Measurements from ENCODE around the gene NFKBIA.
"Not testable (repeated sequence)": the region's sequence is repeated elsewhere in the genome, so short reads cannot be mapped to it uniquely, and the experiment has no call there.

Gene NFKBIA

DNA sequence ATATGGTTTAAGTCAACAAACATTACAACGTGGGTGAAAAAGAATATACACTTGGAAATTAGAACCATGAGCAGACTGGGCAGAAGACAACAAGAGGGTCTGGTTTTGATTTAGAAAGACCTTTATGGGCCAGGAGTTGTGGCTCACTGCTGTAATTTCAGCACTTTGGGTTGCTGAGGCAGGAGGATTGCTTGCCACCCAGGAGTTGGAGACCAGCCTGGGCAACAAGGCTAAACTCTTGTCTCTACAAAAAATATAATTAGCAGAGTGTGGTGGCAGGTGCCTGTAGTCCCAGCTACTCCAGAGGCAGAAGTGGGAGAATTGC, 2.7 kb upstream of the NFKBIA start:
- no peak for DNase-seq

GRCh38 chr14:35406506-35407305, 2.2 kb upstream of the NFKBIA start:
- peak; percentile 52 for DNase-seq

DNA sequence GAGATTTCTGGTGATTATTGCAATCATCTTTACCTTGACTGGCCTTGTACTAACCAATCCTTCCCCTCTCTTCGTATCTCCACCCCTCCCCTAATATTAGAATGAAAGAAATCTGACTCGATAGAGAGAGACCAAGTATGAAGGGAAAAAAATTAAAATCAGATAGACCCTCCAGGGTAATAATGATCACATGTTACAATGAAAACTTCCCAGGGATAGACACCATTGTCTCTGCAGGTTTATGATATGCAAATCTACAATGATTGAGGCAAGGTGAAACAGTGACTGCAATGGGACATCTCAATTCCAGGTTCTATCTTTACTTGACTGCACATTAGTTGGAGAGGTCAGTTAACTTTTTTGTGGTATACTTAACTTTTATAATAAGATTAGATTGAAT, 1.5 kb upstream of the NFKBIA start:
- DNase-seq = no peak

- no peak for DNase-seq
These were observed 901 bp upstream of the NFKBIA start for GRCh38 chr14:35405304-35405996.

DNA sequence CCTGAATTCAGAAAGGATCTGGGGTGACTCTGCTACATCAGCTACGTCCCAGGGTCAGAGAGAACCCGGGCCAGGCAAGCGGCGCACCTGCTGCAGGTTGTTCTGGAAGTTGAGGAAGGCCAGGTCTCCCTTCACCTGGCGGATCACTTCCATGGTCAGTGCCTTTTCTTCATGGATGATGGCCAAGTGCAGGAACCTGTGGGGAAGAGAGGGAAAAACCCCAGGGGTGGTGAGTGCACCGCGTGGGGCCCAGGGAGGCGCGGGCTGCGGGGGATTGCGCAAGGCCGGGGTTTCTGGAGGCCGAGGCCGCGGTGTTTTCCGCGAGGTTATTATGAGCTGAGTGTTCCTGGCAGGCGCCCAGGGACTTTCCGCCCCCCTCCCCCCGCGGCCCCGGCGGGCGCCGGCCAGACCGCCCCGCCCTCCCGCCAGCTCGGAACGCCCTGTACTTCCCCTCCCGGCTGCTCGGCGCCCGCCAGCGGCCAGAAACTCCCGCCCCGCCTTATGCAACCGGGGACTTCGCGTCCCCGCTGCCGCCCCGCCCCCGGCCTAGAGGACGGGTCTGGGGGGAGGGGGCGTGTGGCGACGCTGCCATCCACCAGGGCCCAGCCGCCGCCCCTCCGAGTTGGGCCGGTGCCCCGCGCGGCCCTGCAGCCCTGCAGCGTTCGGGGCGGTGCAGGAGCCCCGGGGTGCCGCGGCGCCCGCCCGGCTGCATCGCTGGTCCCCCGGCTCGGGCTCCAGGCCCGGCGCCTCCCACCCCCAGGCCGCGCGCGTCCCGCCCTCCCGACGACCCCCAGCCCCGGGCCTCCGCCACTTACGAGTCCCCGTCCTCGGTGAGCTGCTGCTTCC, 723 bp downstream of the NFKBIA start:
- DNase-seq = peak; percentile 93

- DNase-seq = no peak
These were observed 1.4 kb downstream of the NFKBIA start for GRCh38 chr14:35403114-35403602.

DNA sequence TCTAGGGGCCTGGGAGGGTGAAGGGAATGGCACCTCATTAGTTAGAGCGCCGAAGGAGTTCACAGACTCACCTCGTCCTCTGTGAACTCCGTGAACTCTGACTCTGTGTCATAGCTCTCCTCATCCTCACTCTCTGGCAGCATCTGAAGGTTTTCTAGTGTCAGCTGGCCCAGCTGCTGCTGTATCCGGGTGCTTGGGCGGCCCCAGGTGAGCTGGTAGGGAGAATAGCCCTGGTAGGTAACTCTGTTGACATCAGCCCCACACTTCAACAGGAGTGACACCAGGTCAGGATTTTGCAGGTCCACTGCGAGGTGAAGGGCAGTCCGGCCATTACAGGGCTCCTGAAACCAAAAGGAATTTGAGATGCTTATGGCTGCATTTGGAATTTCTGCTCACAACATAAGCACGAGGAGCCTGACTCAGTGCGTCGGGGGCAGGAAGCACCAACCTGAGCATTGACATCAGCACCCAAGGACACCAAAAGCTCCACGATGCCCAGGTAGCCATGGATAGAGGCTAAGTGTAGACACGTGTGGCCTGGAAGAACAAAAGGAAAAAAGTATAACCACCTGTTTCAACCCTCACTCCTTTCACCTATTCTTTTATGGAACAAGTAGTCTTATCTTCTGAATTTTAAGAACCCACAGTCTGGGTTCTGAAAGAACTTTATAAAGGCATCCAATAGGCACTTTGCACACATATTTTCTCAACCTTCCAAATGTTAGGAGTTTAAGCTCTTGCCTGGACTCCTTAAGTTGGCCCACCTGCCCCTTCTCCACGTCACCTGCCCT, 2.0 kb downstream of the NFKBIA start:
- DNase-seq = no peak

DNA sequence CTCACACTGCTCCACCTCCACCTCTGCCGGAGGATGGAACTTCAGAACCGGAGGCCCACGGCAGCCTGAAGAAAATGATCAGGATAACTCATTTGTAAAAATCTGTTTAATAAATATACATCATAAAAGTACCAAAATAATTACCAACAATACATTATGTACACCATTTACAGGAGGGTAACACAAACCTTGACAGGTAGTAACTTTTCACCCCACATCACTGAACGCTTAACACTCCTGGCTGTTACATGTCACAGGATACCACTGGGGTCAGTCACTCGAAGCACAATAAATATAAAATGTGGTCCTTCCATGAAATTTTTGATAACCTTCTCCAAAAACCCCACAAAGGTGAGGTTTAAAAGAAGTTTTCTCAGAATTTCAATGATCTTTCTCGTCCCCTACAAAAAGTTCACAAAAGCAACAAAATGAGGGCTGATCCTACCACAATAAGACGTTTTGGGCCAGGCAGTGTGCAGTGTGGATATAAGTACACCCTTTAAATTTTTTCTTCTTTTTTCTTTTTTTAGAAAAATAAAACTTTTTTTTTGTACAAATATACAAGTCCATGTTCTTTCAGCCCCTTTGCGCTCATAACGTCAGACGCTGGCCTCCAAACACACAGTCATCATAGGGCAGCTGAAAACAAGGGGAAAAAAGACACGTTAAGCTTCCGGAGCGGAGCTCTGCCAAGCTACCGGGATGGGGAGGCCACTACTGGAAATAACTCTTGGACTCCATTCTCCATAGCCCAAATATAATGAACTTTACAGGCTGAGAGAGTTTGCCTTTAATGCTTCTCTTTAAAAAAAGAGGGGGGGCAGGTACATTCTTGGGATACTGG, 2.9 kb downstream of the NFKBIA start:
- DNase-seq = no peak

GRCh38 chr14:35400648-35401421, 3.7 kb downstream of the NFKBIA start:
- DNase-seq = no peak

DNA sequence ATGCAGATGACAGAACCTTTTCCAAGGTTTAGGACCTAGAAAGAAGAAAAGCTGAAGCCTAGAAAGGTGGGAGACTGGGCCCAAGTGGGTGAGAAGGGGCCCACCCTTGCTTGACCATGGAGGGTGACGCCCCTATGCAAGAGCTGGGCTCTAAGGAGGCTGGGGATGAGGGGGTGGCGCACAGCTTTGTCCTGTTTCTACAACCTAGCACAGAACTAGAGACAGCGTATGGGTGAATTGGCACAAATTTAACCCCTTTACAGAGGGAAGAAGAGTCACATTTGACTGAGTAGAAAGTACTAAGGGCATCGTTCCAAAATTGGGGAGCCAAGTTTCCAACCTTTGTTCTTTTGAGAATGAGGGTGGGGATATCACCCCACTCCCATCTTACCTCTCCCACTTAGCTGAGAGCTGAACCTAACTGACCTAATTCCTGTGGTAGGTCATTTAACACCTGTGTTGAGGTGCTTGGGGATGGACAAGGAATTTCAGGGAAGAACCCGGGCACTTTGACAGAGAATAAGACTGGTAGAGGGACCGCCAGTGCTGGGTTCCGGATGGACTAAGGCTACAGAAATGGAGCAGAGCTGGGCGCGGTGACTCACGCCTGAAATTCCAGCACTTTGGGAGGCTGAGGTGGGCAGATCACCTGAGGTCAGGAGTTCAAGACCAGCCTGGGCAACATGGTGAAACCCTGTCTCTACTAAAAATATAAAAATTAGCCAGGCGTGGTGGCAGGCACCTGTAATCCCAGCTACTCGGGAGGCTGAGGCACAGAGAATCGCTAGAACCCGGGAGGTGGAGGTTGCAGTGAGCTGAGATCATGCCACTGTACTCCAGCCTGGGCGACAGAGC, 5.2 kb downstream of the NFKBIA start:
- no peak for DNase-seq

GRCh38 chr14:35398071-35398584, 6.4 kb downstream of the NFKBIA start:
- no peak for DNase-seq

DNA sequence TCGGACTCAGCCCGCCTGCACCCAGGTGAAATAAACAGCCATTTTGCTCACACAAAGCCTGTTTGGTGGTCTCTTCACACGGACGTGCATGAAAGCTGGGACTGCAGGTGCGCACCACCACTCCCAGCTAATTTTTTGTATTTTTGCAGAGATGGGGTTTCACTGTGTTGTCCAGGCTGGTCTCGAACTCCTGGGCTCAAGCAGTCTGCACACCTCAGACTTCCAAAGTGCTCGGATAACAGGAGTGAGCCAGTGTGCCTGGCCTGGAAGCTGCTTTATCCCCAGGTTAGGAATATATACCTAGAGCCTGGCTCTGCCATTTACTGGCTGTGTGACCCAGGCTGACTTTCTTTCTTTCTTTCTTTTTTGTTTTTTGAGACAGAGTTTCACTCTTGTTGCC, 7.9 kb downstream of the NFKBIA start:
- not testable (repeated sequence) for DNase-seq

GRCh38 chr14:35395283-35395682, 9.3 kb downstream of the NFKBIA start:
- no peak for DNase-seq

- no peak for DNase-seq
These were observed 10.1 kb downstream of the NFKBIA start for GRCh38 chr14:35394326-35395013.

DNA sequence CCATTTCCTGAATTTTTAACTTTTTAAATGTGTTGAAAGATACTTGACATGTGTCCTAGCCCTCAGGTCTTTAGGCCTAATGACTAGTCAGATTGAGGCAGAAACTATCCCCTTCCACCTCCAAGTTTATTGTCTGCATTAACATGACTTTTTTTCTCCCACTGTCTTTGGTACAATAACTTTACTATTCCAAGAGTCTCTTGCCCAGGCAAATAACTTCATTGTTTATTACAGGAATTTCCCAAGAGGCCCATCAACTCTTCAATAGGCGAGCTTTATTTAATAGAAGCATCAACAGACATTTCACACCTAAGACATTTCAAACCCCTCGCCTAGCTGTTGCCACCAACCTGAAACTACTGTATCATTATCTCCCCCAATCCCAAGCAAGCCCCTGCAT, 10.7 kb downstream of the NFKBIA start:
- DNase-seq = no peak

DNA sequence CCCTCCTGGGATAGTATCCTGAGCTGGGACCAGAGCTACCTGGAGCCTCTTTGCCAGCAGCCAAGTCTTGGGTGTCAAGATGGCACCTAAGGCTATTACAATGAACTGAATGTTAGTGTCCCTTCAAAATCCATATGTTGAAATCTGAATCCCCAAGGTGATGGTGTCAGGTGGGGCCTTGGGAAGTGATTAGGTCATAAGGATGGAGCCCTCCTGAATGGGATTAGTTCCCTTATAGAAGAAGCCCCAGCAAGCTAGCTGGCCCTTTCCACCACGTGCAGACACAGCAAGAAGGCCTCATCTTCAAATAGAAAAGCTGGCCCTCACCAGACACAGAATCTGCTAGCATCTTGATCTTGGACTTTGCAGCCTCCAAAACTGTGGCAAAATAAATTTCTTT, 12.4 kb downstream of the NFKBIA start:
- no peak for DNase-seq

- DNase-seq = no peak
These were observed 13.2 kb downstream of the NFKBIA start for GRCh38 chr14:35391388-35391710.

GRCh38 chr14:35390577-35391387, 13.8 kb downstream of the NFKBIA start:
- DNase-seq = no peak

All from GDM1 (cell line).